GM12891 (cell line): Measurements from ENCODE around the gene PDE3A.

ENCODE experiments used
- POLR2A ChIP-seq: IDR thresholded peaks from 2 replicates; pipeline ENCODE4 v1.6.1; 2011; ENCODE audit warnings: low read depth, low read length, control low read depth
- POLR2AphosphoS5 ChIP-seq: IDR thresholded peaks from 2 replicates; pipeline ENCODE4 v1.6.1; 2011; ENCODE audit warnings: low read depth, low read length, control low read depth
- POU2F2 ChIP-seq: IDR thresholded peaks from 2 replicates; pipeline ENCODE4 v1.6.1; 2011; ENCODE audit warnings: low read depth, mild to moderate bottlenecking, control low read depth, low read length, moderate library complexity
- TAF1 ChIP-seq: IDR thresholded peaks from 2 replicates; pipeline ENCODE4 v1.6.1; 2011; ENCODE audit warnings: low read depth, low read length, control low read depth

DNA sequence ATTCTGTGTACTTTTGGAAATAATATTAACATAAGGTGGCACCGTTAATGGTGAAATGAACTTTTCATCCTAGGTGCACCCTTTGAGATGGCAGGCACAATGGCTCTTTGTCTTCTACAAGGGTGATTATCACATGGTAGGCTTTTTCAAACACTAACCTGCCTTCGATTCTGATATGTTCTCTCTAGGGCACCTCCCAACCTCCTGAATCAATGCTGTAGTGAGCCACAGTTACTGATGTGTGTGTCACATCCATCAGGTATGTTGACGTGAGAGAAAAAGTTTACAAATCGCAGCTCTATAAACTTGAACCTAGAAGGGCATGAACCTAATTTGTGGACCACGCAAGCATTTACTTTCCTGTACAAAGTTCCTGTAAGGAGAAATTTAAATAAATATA is 25.4 kb downstream of the PDE3A start:
- no peak for TF ChIP-seq POLR2AphosphoS5
- TF ChIP-seq POLR2A, result no peak
- TF ChIP-seq TAF1, result no peak
- TF ChIP-seq POU2F2, result no peak
